ENCODE results near the gene OTUB2.

- TF ChIP-seq, protein P1, sequence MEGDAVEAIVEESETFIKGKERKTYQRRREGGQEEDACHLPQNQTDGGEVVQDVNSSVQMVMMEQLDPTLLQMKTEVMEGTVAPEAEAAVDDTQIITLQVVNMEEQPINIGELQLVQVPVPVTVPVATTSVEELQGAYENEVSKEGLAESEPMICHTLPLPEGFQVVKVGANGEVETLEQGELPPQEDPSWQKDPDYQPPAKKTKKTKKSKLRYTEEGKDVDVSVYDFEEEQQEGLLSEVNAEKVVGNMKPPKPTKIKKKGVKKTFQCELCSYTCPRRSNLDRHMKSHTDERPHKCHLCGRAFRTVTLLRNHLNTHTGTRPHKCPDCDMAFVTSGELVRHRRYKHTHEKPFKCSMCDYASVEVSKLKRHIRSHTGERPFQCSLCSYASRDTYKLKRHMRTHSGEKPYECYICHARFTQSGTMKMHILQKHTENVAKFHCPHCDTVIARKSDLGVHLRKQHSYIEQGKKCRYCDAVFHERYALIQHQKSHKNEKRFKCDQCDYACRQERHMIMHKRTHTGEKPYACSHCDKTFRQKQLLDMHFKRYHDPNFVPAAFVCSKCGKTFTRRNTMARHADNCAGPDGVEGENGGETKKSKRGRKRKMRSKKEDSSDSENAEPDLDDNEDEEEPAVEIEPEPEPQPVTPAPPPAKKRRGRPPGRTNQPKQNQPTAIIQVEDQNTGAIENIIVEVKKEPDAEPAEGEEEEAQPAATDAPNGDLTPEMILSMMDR (IDR thresholded peaks at IDR 0.05): no peak
- no peak for TF ChIP-seq POLR2A (IDR thresholded peaks at IDR 0.05; ENCODE audit: low read depth)
- TF ChIP-seq POLR2AphosphoS5 (IDR thresholded peaks at IDR 0.05): no peak
These were observed 26.1 kb downstream of the OTUB2 start for GRCh38 chr14:94052199-94052598.
